ENCODE data around the gene STXBP6. TPM values are rescaled to one million over a fixed set of nuclear protein-coding genes. Genes with fewer than 3 reads are reported as not detected.

STXBP6 gene
- total RNA-seq, 1 experiment from 2014 or later = 0.27 TPM

DNA sequence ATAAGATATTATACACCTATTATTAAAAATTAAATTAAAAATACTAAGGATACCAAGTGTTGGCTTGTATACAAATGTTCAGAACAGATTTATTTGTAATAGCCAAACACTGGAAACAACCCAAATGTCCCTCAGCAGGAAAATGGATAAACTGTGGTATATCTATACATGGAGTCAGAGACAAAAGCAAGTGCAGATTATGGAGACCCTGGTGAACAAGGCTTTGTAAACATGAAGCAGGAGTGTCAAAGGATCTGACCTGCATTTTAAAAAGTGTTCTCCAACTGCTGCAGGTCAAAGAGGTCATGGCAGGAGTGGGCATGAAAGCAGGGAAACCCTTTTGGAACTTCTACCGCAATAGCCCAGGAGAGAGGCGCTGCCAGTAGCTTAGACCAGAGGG, 181.6 kb downstream of the STXBP6 start:
- Histone ChIP-seq H3K9ac (ENCODE audit: low read length) (no peak overlapping the region), H3K9me2 (ENCODE audit: insufficient read depth) (no peaks in the 10 kb centered on the region), H4K20me1 (ENCODE audit: insufficient read depth) (no peaks in the 10 kb centered on the region), H3K4me2 (ENCODE audit: low read length) (no peak overlapping the region), H3K4me3 (replicated peaks in 1 of 2; ENCODE audit: low read depth in 1 of 2, low read length in 2 of 2) (no peak overlapping the region), H3K4me1 (ENCODE audit: control insufficient read depth in 1 of 2, insufficient read depth in 2 of 2, low read length in 2 of 2) (no peaks in the 10 kb centered on the region), H3K27me3 (ENCODE audit: insufficient read depth, low read length) (no peaks in the 10 kb centered on the region), H3K79me2 (ENCODE audit: insufficient read depth, low read length) (no peaks in the 10 kb centered on the region), H3K9me3 (ENCODE audit: control insufficient read depth in 1 of 2, insufficient read depth in 1 of 2, low read depth in 1 of 2, low read length in 2 of 2) (peaks cover 0 to 16% of the 10 kb centered on the region in 2 experiments; a peak in 1 of 4 replicates), H3K36me3 (ENCODE audit: control insufficient read depth in 1 of 2, insufficient read depth in 2 of 2, low read length in 2 of 2) (no peaks in the 10 kb centered on the region), H2AFZ (ENCODE audit: low read depth, low read length, poor library complexity, severe bottlenecking) (no peak overlapping the region), H3K27ac (ENCODE audit: low read depth, low read length) (no peak overlapping the region)
- POLR2A ChIA-PET = no interaction called here
- DNase-seq (ENCODE audit: low read depth, low spot score) (no peak), ATAC-seq (no peak)
- RAD21 ChIA-PET (ENCODE audit: low non-redundant PET in 1 of 2, low total read pairs in 2 of 2, uncharacterized antibody in 2 of 2, unreplicated experiment in 2 of 2) = no interaction called here
- TF ChIP-seq EZH2phosphoT487 (IDR thresholded peaks at IDR 0.05; ENCODE audit: borderline replicate concordance) (no peak), JUND (IDR thresholded peaks at IDR 0.05) (no peak), SP1 (IDR thresholded peaks at IDR 0.05; ENCODE audit: low read depth) (no peak), RAD21 (IDR thresholded peaks at IDR 0.05; ENCODE audit: low read depth) (no peak), YY1 (IDR thresholded peaks at IDR 0.05; ENCODE audit: extremely low read depth, insufficient replicate concordance, low read depth, low read length) (no peak), SIN3A (IDR thresholded peaks at IDR 0.05; ENCODE audit: low read depth) (no peak), POLR2AphosphoS5 (IDR thresholded peaks at IDR 0.05; ENCODE audit: low read depth, low read length) (no peak), ZNF274 (IDR thresholded peaks at IDR 0.05; ENCODE audit: low read depth, low read length) (no peak), ZFX (IDR thresholded peaks at IDR 0.05) (no peak), TCF7L2 (IDR thresholded peaks at IDR 0.05; ENCODE audit: borderline replicate concordance, extremely low read depth, insufficient read depth, insufficient read length) (no peak), EZH2 (IDR thresholded peaks at IDR 0.05) (no peak), ELF1 (IDR thresholded peaks at IDR 0.05; ENCODE audit: borderline replicate concordance, low read depth) (no peak), EGR1 (IDR thresholded peaks at IDR 0.05; ENCODE audit: low read depth) (no peak), CTCF (IDR thresholded peaks at IDR 0.05 in 2 of 3, conservative IDR thresholded peaks at IDR 0.05 in 1 of 3; ENCODE audit: borderline replicate concordance in 1 of 3, insufficient read depth in 1 of 3, low read depth in 2 of 3, low read length in 2 of 3) (no peak), POLR2A (IDR thresholded peaks at IDR 0.05; ENCODE audit: borderline replicate concordance, extremely low read depth, insufficient read depth, insufficient read length) (no peak)
- TF ChIP-seq, protein P1, sequence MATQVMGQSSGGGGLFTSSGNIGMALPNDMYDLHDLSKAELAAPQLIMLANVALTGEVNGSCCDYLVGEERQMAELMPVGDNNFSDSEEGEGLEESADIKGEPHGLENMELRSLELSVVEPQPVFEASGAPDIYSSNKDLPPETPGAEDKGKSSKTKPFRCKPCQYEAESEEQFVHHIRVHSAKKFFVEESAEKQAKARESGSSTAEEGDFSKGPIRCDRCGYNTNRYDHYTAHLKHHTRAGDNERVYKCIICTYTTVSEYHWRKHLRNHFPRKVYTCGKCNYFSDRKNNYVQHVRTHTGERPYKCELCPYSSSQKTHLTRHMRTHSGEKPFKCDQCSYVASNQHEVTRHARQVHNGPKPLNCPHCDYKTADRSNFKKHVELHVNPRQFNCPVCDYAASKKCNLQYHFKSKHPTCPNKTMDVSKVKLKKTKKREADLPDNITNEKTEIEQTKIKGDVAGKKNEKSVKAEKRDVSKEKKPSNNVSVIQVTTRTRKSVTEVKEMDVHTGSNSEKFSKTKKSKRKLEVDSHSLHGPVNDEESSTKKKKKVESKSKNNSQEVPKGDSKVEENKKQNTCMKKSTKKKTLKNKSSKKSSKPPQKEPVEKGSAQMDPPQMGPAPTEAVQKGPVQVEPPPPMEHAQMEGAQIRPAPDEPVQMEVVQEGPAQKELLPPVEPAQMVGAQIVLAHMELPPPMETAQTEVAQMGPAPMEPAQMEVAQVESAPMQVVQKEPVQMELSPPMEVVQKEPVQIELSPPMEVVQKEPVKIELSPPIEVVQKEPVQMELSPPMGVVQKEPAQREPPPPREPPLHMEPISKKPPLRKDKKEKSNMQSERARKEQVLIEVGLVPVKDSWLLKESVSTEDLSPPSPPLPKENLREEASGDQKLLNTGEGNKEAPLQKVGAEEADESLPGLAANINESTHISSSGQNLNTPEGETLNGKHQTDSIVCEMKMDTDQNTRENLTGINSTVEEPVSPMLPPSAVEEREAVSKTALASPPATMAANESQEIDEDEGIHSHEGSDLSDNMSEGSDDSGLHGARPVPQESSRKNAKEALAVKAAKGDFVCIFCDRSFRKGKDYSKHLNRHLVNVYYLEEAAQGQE (IDR thresholded peaks at IDR 0.05; ENCODE audit: low read depth) = no peak
- TF ChIP-seq, protein P2, sequence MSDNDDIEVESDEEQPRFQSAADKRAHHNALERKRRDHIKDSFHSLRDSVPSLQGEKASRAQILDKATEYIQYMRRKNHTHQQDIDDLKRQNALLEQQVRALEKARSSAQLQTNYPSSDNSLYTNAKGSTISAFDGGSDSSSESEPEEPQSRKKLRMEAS (IDR thresholded peaks at IDR 0.05) = no peak
- TF ChIP-seq, protein P3, sequence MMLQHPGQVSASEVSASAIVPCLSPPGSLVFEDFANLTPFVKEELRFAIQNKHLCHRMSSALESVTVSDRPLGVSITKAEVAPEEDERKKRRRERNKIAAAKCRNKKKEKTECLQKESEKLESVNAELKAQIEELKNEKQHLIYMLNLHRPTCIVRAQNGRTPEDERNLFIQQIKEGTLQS (IDR thresholded peaks at IDR 0.05) = no peak
- TF ChIP-seq, protein P4, sequence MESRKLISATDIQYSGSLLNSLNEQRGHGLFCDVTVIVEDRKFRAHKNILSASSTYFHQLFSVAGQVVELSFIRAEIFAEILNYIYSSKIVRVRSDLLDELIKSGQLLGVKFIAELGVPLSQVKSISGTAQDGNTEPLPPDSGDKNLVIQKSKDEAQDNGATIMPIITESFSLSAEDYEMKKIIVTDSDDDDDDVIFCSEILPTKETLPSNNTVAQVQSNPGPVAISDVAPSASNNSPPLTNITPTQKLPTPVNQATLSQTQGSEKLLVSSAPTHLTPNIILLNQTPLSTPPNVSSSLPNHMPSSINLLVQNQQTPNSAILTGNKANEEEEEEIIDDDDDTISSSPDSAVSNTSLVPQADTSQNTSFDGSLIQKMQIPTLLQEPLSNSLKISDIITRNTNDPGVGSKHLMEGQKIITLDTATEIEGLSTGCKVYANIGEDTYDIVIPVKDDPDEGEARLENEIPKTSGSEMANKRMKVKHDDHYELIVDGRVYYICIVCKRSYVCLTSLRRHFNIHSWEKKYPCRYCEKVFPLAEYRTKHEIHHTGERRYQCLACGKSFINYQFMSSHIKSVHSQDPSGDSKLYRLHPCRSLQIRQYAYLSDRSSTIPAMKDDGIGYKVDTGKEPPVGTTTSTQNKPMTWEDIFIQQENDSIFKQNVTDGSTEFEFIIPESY (IDR thresholded peaks at IDR 0.05; ENCODE audit: extremely low read depth, insufficient replicate concordance, low read length) = no peak
- no TSS peak for BruUV-seq (replicated peaks)
- intact Hi-C loops (cut with micrococcal nuclease) = no loop called here
- CTCF ChIA-PET = no interaction called here

Data from HCT116 (cell line).